Measurements from ENCODE around the gene TRAK1.

- TF ChIP-seq, protein P1, sequence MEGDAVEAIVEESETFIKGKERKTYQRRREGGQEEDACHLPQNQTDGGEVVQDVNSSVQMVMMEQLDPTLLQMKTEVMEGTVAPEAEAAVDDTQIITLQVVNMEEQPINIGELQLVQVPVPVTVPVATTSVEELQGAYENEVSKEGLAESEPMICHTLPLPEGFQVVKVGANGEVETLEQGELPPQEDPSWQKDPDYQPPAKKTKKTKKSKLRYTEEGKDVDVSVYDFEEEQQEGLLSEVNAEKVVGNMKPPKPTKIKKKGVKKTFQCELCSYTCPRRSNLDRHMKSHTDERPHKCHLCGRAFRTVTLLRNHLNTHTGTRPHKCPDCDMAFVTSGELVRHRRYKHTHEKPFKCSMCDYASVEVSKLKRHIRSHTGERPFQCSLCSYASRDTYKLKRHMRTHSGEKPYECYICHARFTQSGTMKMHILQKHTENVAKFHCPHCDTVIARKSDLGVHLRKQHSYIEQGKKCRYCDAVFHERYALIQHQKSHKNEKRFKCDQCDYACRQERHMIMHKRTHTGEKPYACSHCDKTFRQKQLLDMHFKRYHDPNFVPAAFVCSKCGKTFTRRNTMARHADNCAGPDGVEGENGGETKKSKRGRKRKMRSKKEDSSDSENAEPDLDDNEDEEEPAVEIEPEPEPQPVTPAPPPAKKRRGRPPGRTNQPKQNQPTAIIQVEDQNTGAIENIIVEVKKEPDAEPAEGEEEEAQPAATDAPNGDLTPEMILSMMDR (IDR thresholded peaks at IDR 0.05) = no peak
- no peak for TF ChIP-seq EZH2 (IDR thresholded peaks at IDR 0.05; ENCODE audit: borderline replicate concordance, insufficient read depth, low read depth, low read length, poor library complexity, severe bottlenecking)
Measured at GRCh38 chr3:42269647-42270046, 178.5 kb downstream of the TRAK1 start.

Measured in B cell (primary cell).